Lung microvascular endothelial cell (primary cell): Measurements from ENCODE around the gene FHDC1. TPM values are rescaled to one million over a fixed set of nuclear protein-coding genes. Genes with fewer than 3 reads are reported as not detected.

Source experiments
- DNase-seq, 2 donors: peaks; one replicate each; pipeline versions ENCODE4 v3.0.0 to v3.0.0-alpha.2; 2010; ENCODE audit warnings: low read depth in 2 of 2
- total RNA-seq: library from RNA; depleted of rRNA; stranded (reverse); fragments of >200 nt; gene quantifications from 2 replicates; pipeline ENCODE4 v1.2.1, GENCODE V29; 2014

Gene FHDC1
- total RNA-seq, 1 donor from 2014 or later, result 0.60 TPM

DNA sequence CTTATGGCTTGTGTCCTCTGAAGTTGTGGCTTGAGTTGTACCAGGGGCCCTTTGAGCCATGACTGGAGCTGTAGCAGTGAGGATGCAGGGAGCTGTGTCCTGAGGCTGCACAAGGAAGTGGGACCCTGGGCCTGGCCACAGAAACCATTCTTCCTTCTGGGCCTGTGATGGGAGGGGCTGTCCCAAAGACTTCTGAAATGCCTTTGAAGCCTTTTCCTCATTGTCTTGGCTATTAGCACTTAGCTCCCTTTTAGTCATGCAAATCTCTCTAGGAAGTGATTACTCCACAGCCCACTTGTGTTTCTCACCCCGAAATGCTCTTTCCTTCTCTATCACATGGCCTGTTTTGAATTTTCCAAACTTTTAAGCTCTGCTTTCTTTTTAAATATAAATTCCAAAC lies 92.4 kb downstream of the FHDC1 start:
- DNase-seq, result no peak

Other genes starting within 250 kb of the FHDC1 start
- gene TIGD4, start 156.6 kb upstream of the FHDC1 start, total RNA-seq, result not detected in 2 replicates
- 21.6 and 22.0 TPM in 2 replicates for gene ARFIP1, start 156.4 kb upstream of the FHDC1 start, total RNA-seq